ENCODE results near the gene C9orf78. TPM values are rescaled to one million over a fixed set of nuclear protein-coding genes. Genes with fewer than 3 reads are reported as not detected.

Gene C9orf78
- polyA plus RNA-seq, 1 donor (not counting 4 experiments of a cell fraction or from before 2014, with no cell fraction given): 66.5 TPM

DNA sequence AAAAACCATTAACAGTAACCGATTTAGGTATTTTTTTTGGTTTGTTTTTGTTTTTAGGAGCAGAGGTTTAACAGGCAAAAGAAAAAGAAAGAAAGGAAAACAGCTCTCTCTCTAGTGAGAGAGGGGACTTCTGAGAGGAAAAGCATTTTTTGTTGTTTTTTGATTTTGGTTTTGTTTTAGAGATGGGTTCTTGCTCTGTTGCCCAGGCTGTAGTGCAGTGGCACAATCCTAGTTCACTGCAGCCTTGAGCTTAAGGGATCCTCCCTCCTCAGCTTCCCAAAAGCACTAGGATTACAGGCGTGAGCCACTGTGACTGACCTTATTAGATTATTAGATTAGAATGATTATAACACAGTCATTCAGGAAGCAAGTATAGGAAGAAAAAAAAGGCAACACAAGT lies 10.3 kb upstream of the C9orf78 start:
- Histone ChIP-seq H3K9me3 (ENCODE audit: control insufficient read depth, low read depth, low read length) (no peaks in the 10 kb centered on the region), H3K27ac (ENCODE audit: control insufficient read depth, insufficient read depth, low read length) (no peak overlapping the region), H4K20me1 (ENCODE audit: control insufficient read depth, extremely low read depth, insufficient read depth, low read length) (no peaks in the 10 kb centered on the region), H3K4me1 (ENCODE audit: control insufficient read depth, extremely low read depth, insufficient read depth, low read length) (no peaks in the 10 kb centered on the region), H2AFZ (ENCODE audit: control insufficient read depth, low read length) (no peak overlapping the region), H3K79me2 (ENCODE audit: control insufficient read depth, insufficient read depth, low read length) (no peaks in the 10 kb centered on the region), H3K4me2 (ENCODE audit: control insufficient read depth, extremely low read depth, insufficient read depth, low read depth, low read length) (no peak overlapping the region), H3K27me3 (ENCODE audit: control insufficient read depth, extremely low read depth, insufficient read depth, low read length) (no peaks in the 10 kb centered on the region), H3K4me3 (ENCODE audit: control insufficient read depth in 2 of 3, extremely low read depth in 1 of 3, insufficient read depth in 2 of 3, low read depth in 1 of 3, low read length in 3 of 3) (no peak overlapping the region), H3K9me1 (ENCODE audit: control insufficient read depth, extremely low read depth, insufficient read depth, low read length) (no peaks in the 10 kb centered on the region), H3K36me3 (ENCODE audit: control insufficient read depth in 2 of 2, extremely low read depth in 1 of 2, insufficient read depth in 2 of 2, low read length in 2 of 2) (peaks cover 0 to 2% of the 10 kb centered on the region in 2 experiments), H3K9ac (ENCODE audit: control insufficient read depth, extremely low read depth, insufficient read depth, low read length) (no peak overlapping the region)
- TF ChIP-seq, protein P1, sequence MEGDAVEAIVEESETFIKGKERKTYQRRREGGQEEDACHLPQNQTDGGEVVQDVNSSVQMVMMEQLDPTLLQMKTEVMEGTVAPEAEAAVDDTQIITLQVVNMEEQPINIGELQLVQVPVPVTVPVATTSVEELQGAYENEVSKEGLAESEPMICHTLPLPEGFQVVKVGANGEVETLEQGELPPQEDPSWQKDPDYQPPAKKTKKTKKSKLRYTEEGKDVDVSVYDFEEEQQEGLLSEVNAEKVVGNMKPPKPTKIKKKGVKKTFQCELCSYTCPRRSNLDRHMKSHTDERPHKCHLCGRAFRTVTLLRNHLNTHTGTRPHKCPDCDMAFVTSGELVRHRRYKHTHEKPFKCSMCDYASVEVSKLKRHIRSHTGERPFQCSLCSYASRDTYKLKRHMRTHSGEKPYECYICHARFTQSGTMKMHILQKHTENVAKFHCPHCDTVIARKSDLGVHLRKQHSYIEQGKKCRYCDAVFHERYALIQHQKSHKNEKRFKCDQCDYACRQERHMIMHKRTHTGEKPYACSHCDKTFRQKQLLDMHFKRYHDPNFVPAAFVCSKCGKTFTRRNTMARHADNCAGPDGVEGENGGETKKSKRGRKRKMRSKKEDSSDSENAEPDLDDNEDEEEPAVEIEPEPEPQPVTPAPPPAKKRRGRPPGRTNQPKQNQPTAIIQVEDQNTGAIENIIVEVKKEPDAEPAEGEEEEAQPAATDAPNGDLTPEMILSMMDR (optimal IDR thresholded peaks at IDR 0.05 in 1 of 3, IDR thresholded peaks at IDR 0.05 in 1 of 3, conservative IDR thresholded peaks at IDR 0.05 in 1 of 3; ENCODE audit: extremely low read depth in 1 of 3, insufficient read depth in 2 of 3, low read length in 3 of 3): no peak
- TF ChIP-seq EZH2 (IDR thresholded peaks at IDR 0.05; ENCODE audit: low read length): no peak
- dilution Hi-C loops (cut with MboI; ENCODE audit: extremely low pct_ligation_motif_present, low sequenced_read_pairs): no loop called here
- DNase-seq (ENCODE audit: low read depth, low spot score) (no peak), FAIRE-seq (no peak)

DNA sequence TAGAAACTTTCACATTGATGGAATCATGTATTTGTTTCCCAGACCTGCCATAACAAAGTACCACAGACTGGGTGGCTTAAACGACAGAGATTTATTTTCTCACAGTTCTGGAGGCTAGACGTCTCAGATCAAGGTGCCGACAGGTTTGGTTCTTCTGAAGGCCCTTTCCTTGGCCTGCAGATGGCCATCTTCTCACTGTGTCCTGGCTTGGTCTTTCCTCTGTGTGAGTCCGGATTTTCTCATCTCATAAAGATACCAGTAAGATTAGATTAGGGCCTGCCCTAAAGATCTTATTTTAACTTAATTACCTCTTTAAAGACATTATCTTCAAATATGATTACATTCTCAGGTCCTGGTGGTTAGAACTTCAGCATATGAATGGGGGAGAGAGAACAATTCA lies 6.0 kb upstream of the C9orf78 start:
- Histone ChIP-seq H4K20me1 (ENCODE audit: control insufficient read depth, extremely low read depth, insufficient read depth, low read length) (no peaks in the 10 kb centered on the region), H3K9me1 (ENCODE audit: control insufficient read depth, extremely low read depth, insufficient read depth, low read length) (no peaks in the 10 kb centered on the region), H3K4me3 (ENCODE audit: control insufficient read depth in 2 of 3, extremely low read depth in 1 of 3, insufficient read depth in 2 of 3, low read depth in 1 of 3, low read length in 3 of 3) (no peak overlapping the region), H3K4me2 (ENCODE audit: control insufficient read depth, extremely low read depth, insufficient read depth, low read depth, low read length) (no peak overlapping the region), H3K4me1 (ENCODE audit: control insufficient read depth, extremely low read depth, insufficient read depth, low read length) (peaks cover 5% of the 10 kb centered on the region), H3K27me3 (ENCODE audit: control insufficient read depth, extremely low read depth, insufficient read depth, low read length) (no peaks in the 10 kb centered on the region), H3K36me3 (ENCODE audit: control insufficient read depth in 2 of 2, extremely low read depth in 1 of 2, insufficient read depth in 2 of 2, low read length in 2 of 2) (no peaks in the 10 kb centered on the region), H3K9me3 (ENCODE audit: control insufficient read depth, low read depth, low read length) (no peaks in the 10 kb centered on the region), H3K9ac (ENCODE audit: control insufficient read depth, extremely low read depth, insufficient read depth, low read length) (no peak overlapping the region), H2AFZ (ENCODE audit: control insufficient read depth, low read length) (no peak overlapping the region), H3K79me2 (ENCODE audit: control insufficient read depth, insufficient read depth, low read length) (no peaks in the 10 kb centered on the region), H3K27ac (ENCODE audit: control insufficient read depth, insufficient read depth, low read length) (no peak overlapping the region)
- FAIRE-seq (no peak), DNase-seq (ENCODE audit: low read depth, low spot score) (no peak)
- TF ChIP-seq, protein P1 (optimal IDR thresholded peaks at IDR 0.05 in 1 of 3, IDR thresholded peaks at IDR 0.05 in 1 of 3, conservative IDR thresholded peaks at IDR 0.05 in 1 of 3; ENCODE audit: extremely low read depth in 1 of 3, insufficient read depth in 2 of 3, low read length in 3 of 3): no peak
- no peak for TF ChIP-seq EZH2 (IDR thresholded peaks at IDR 0.05; ENCODE audit: low read length)
- dilution Hi-C loops (cut with MboI; ENCODE audit: extremely low pct_ligation_motif_present, low sequenced_read_pairs): no loop called here
